HepG2 (cell line): ENCODE results near the gene PRH2. TPM values are rescaled to one million over a fixed set of nuclear protein-coding genes. Genes with fewer than 3 reads are reported as not detected.

Experiments used
- ATAC-seq: fragments of 200-7000 bp; cut with Tn5 transposase; 3 replicates; pipeline ENCODE4 v1.9.1; 2020; ENCODE audit warnings: mild to moderate bottlenecking, moderate library complexity
- BruUV-seq: library from RNA; stranded (reverse); fragments of 400-500 nt; replicated peaks from 2 replicates; lab custom pipeline; 2021; lab: Mats Ljungman, UMichigan
- CTCF ChIA-PET: fragments of 300-600 bp; formaldehyde crosslinking; extraction: SDS; loops from one replicate; lab custom pipeline; 2021; ENCODE audit warnings: low total read pairs, inconsistent platforms, low intra/inter-chr PET ratio; lab: Yijun Ruan, JAX
- POLR2A ChIA-PET: fragments of 350-600 bp; sonication (Branson Sonifier 250); formaldehyde crosslinking; loops from one replicate; lab custom pipeline; 2020; ENCODE audit warnings: antibody characterized with exemption, inconsistent platforms; lab: Yijun Ruan, JAX
- DNase-seq: peaks from one replicate; pipeline ENCODE4 v3.0.0-alpha.2; 2015; ENCODE audit warnings: low spot score
- FAIRE-seq: peaks from 3 replicates; lab custom pipeline; 2011; peaks lifted over from hg19 to GRCh38; lab: Jason Lieb, UNC
- H2AFZ ChIP-seq: one replicate; pipeline ENCODE4 v1.6.1; 2011; ENCODE audit warnings: low read length, inconsistent platforms
- H3K27ac ChIP-seq: fragments of 300-600 bp; 3 replicates; pipeline ENCODE4 v1.8.0; 2011; ENCODE audit warnings: mixed run types, mild to moderate bottlenecking, mixed read lengths, low read length, inconsistent platforms; ENCODE audit not compliant: insufficient read depth; ENCODE audit errors: extremely low read length
- H3K27me3 ChIP-seq, 2 experiments: fragments of 200-600 bp in 1 of 2; 2 replicates in 1 of 2; 3 replicates in 1 of 2; pipeline versions ENCODE4 v1.6.0 to v1.8.0; 2011; ENCODE audit warnings: low read length in 2 of 2, mild to moderate bottlenecking in 2 of 2, moderate library complexity in 2 of 2, inconsistent platforms in 1 of 2; ENCODE audit not compliant: insufficient read depth in 2 of 2, control insufficient read depth in 1 of 2
- H3K36me3 ChIP-seq, 2 experiments: fragments of 200-600 bp in 1 of 2; replicated peaks in 1 of 2; 2 replicates in 1 of 2; 3 replicates in 1 of 2; pipeline versions ENCODE4 v1.5.1 to v1.8.0; 2011; ENCODE audit warnings: low read length in 2 of 2, inconsistent platforms in 1 of 2; ENCODE audit not compliant: insufficient read depth in 2 of 2, control insufficient read depth in 1 of 2
- H3K4me1 ChIP-seq: 2 replicates; pipeline ENCODE4 v1.5.1; 2012; ENCODE audit warnings: low read length, inconsistent platforms; ENCODE audit not compliant: insufficient read depth
- H3K4me2 ChIP-seq: 2 replicates; pipeline ENCODE4 v1.6.0; 2011; ENCODE audit warnings: low read depth, low read length, inconsistent platforms
- H3K4me3 ChIP-seq, 3 experiments: fragments of 200-600 bp in 1 of 3; sonication (generic), shearing (Covaris generic) in 1 of 3; replicated peaks in 1 of 3; 2 replicates each; pipeline ENCODE4 v1.5.1; 2011 to 2016; ENCODE audit warnings: low read length in 3 of 3, inconsistent platforms in 2 of 3, low read depth in 2 of 3, mild to moderate bottlenecking in 2 of 3, control low read depth in 1 of 3, mixed read lengths in 1 of 3; ENCODE audit not compliant: insufficient read depth in 1 of 3
- H3K79me2 ChIP-seq: one replicate; pipeline ENCODE4 v1.6.1; 2011; ENCODE audit warnings: low read length, inconsistent platforms; ENCODE audit not compliant: insufficient read depth
- H3K9ac ChIP-seq: 2 replicates; pipeline ENCODE4 v1.6.0; 2011; ENCODE audit warnings: mild to moderate bottlenecking, low read depth, low read length, inconsistent platforms; ENCODE audit not compliant: insufficient read depth
- H3K9me3 ChIP-seq: 2 replicates; pipeline ENCODE4 v1.5.1; 2012; ENCODE audit warnings: mild to moderate bottlenecking, low read length
- H4K20me1 ChIP-seq: 2 replicates; pipeline ENCODE4 v1.6.0; 2011; ENCODE audit warnings: inconsistent platforms, mild to moderate bottlenecking, low read length, moderate library complexity; ENCODE audit not compliant: insufficient read depth
- ATF4 ChIP-seq, 2 experiments: fragments of 450-650 bp in 1 of 2; sonication (generic) in 1 of 2; formaldehyde crosslinking; IDR thresholded peaks; 2 replicates each; pipeline versions ENCODE4 v1.5.0 to v1.8.0; 2020 to 2022; ENCODE audit warnings: mild to moderate bottlenecking in 1 of 2, missing genetic modification reagents in 1 of 2
- BCL6 ChIP-seq: IDR thresholded peaks from 2 replicates; pipeline ENCODE4 v1.6.1; 2016; ENCODE audit warnings: missing genetic modification reagents, missing compliant biosample characterization
- EHMT2 ChIP-seq: fragments of 200-600 bp; sonication (generic); IDR thresholded peaks from 2 replicates; pipeline ENCODE4 v1.7.0; 2017; ENCODE audit warnings: antibody characterized with exemption, low read depth, low read length, borderline replicate concordance
- HDAC6 ChIP-seq: fragments of 200-600 bp; sonication (generic); IDR thresholded peaks from 2 replicates; pipeline ENCODE4 v1.7.0; 2017; ENCODE audit warnings: mild to moderate bottlenecking, antibody characterized with exemption, low read length, low read depth
- PAX8 ChIP-seq: sonication (generic); formaldehyde crosslinking; IDR thresholded peaks from 2 replicates; pipeline ENCODE4 v1.8.0; 2022; ENCODE audit warnings: mild to moderate bottlenecking, missing genetic modification reagents, borderline replicate concordance
- PREB ChIP-seq: sonication (generic); formaldehyde crosslinking; IDR thresholded peaks from 2 replicates; pipeline ENCODE4 v1.4.0; 2020; ENCODE audit warnings: missing genetic modification reagents
- RBM39 ChIP-seq: fragments of 200-400 bp; formaldehyde crosslinking; IDR thresholded peaks from one replicate; pipeline ENCODE4 v1.6.1; 2018; ENCODE audit warnings: antibody characterized with exemption, mild to moderate bottlenecking, low read depth, low read length; ENCODE audit not compliant: poor library complexity, severe bottlenecking
- SRY ChIP-seq: sonication (generic); formaldehyde crosslinking; IDR thresholded peaks from 2 replicates; pipeline ENCODE4 v1.8.0; 2022; ENCODE audit warnings: mild to moderate bottlenecking, missing genetic modification reagents
- STAG1 ChIP-seq: sonication (generic); formaldehyde crosslinking; IDR thresholded peaks from 2 replicates; pipeline ENCODE4 v1.4.0; 2020; ENCODE audit warnings: missing genetic modification reagents
- TAF1 ChIP-seq: sonication (generic); formaldehyde crosslinking; IDR thresholded peaks from 2 replicates; pipeline ENCODE4 v1.4.0; 2020; ENCODE audit warnings: missing genetic modification reagents
- ZMYM2 ChIP-seq: sonication (generic); formaldehyde crosslinking; IDR thresholded peaks from 2 replicates; pipeline ENCODE4 v1.8.0; 2022; ENCODE audit warnings: mild to moderate bottlenecking, missing genetic modification reagents
- ZMYM4 ChIP-seq: sonication (generic); formaldehyde crosslinking; IDR thresholded peaks from 2 replicates; pipeline ENCODE4 v1.8.1; 2023; ENCODE audit warnings: mild to moderate bottlenecking, missing genetic modification reagents
- ZNF292 ChIP-seq: sonication (generic); formaldehyde crosslinking; IDR thresholded peaks from 2 replicates; pipeline ENCODE4 v1.8.1; 2022; ENCODE audit warnings: mild to moderate bottlenecking, low read depth, missing genetic modification reagents, borderline replicate concordance
- ZNF33A ChIP-seq: sonication (generic); formaldehyde crosslinking; IDR thresholded peaks from 2 replicates; pipeline ENCODE4 v1.5.1; 2020; ENCODE audit warnings: missing genetic modification reagents, mild to moderate bottlenecking, moderate library complexity, borderline replicate concordance
- ZNF382 ChIP-seq: sonication (generic); formaldehyde crosslinking; IDR thresholded peaks from 2 replicates; pipeline ENCODE4 v1.5.0; 2020; ENCODE audit warnings: missing genetic modification reagents, mild to moderate bottlenecking, borderline replicate concordance
- ZNF616 ChIP-seq: sonication (generic); formaldehyde crosslinking; IDR thresholded peaks from 2 replicates; pipeline ENCODE4 v1.5.0; 2020; ENCODE audit warnings: low read depth, mild to moderate bottlenecking, missing genetic modification reagents
- WGBS: methylation state at CpG from one replicate; pipeline ENCODE4 v1.1.6; 2017; ENCODE audit warnings: low lambda C conversion rate; 5-methylcytosine and 5-hydroxymethylcytosine counted together
- in situ Hi-C: cut with HindIII; loops from 2 replicates; pipeline ENCODE4 v1.10.0; 2017; ENCODE audit warnings: low pct_unique_long_range_greater_than_20kb; ENCODE audit not compliant: extremely low pct_ligation_motif_present
- intact Hi-C: fragments of 100-400 bp; cut with micrococcal nuclease; formaldehyde crosslinking; loops from one replicate; pipeline ENCODE4 v1.10.0; 2022; ENCODE audit not compliant: unreplicated experiment
- polyA plus RNA-seq, 8 experiments: library from polyadenylated mRNA; depleted of rRNA in 3 of 8; stranded (reverse) in 7 of 8; unstranded in 1 of 8; fragments of >200 nt; fragmentation: Illumina TruSeq in 4 of 8; extraction: Trizol in 4 of 8; gene quantifications; 2 replicates each; pipeline versions ENCODE4 v1.2.1 to v1.2.3, GENCODE V29; 2011 to 2016; ENCODE audit warnings: low read depth in 4 of 8, missing spikeins in 1 of 8, mixed read lengths in 1 of 8; ENCODE audit not compliant: insufficient read depth in 1 of 8
- total RNA-seq, 5 experiments: library from RNA; depleted of rRNA; stranded (reverse); fragments of >200 nt; fragmentation: Illumina TruSeq; extraction: Trizol; gene quantifications; 2 replicates each; pipeline ENCODE4 v1.2.3, GENCODE V29; 2016; ENCODE audit warnings: low read depth in 1 of 5

The PRH2 gene
- total and polyA plus RNA-seq, 2 of the 13 experiments (the other 11 are each of a cell fraction or from before 2014, with no cell fraction given): 0.24 to 0.48 TPM

- BruUV-seq: no TSS peak
- H3K27me3 ChIP-seq: no peaks in the 10 kb centered on the region
- intact Hi-C loops (no loop called here), in situ Hi-C loops (no loop called here)
- ChIA-PET POLR2A (no interaction called here), CTCF (no interaction called here)
- no peaks in the 10 kb centered on the region for H3K36me3 ChIP-seq
- H3K4me2 ChIP-seq: no peak overlapping the region
- no peak for FAIRE-seq
- no peaks in the 10 kb centered on the region for H3K9me3 ChIP-seq
- H4K20me1 ChIP-seq: no peaks in the 10 kb centered on the region
- no peaks in the 10 kb centered on the region for H3K4me1 ChIP-seq
- DNase-seq: peak; percentile 6
- TF ChIP-seq STAG1 (peak; percentile 53), PREB (CRISPR knock-in tag) (no peak), TAF1 (CRISPR knock-in tag) (no peak)
- no peak overlapping the region for H3K27ac ChIP-seq
- no peak for ATAC-seq
- H3K9ac ChIP-seq: no peak overlapping the region
- no peak overlapping the region for H2AFZ ChIP-seq
- WGBS: 91% methylated on average over 2 of the region's 2 CpGs
- H3K79me2 ChIP-seq: peaks cover 6% of the 10 kb centered on the region
- H3K4me3 ChIP-seq: no peak overlapping the region
Measured at GRCh38 chr12:10959804-10960203, 30.8 kb downstream of the PRH2 start.

- no peak overlapping the region for H2AFZ ChIP-seq
- ChIA-PET POLR2A (no interaction called here), CTCF (no interaction called here)
- WGBS: 86% methylated on average over 4 of the region's 4 CpGs
- no peaks in the 10 kb centered on the region for H4K20me1 ChIP-seq
- no peak overlapping the region for H3K4me3 ChIP-seq
- no peak for TF ChIP-seq ZMYM2
- no peak for TF ChIP-seq HDAC6
- TF ChIP-seq ZNF382 (CRISPR knock-in tag): no peak
- TF ChIP-seq RBM39: no peak
- no peak for TF ChIP-seq BCL6 (CRISPR knock-in tag)
- no peak for TF ChIP-seq PAX8
- TF ChIP-seq EHMT2: no peak
- no peak for TF ChIP-seq ZNF33A
- TF ChIP-seq ZNF292: no peak
- no peak for TF ChIP-seq ZNF616
- TF ChIP-seq ATF4 (CRISPR knock-in tag; IDR thresholded peaks at IDR 0.05): no peak
- no peak for TF ChIP-seq SRY (CRISPR knock-in tag)
- TF ChIP-seq ZMYM4 (CRISPR knock-in tag): no peak
- ATAC-seq (no peak), DNase-seq (no peak), FAIRE-seq (no peak)
- H3K79me2 ChIP-seq: peaks cover 5% of the 10 kb centered on the region
- H3K9me3 ChIP-seq: no peaks in the 10 kb centered on the region
- no peak overlapping the region for H3K27ac ChIP-seq
- no peaks in the 10 kb centered on the region for H3K4me1 ChIP-seq
- BruUV-seq: no TSS peak
- H3K9ac ChIP-seq: no peak overlapping the region
- H3K27me3 ChIP-seq: no peaks in the 10 kb centered on the region
- intact Hi-C loops: no loop called here
- in situ Hi-C loops: no loop called here
- H3K4me2 ChIP-seq: no peak overlapping the region
- no peaks in the 10 kb centered on the region for H3K36me3 ChIP-seq
Measured at GRCh38 chr12:10960211-10960610, 31.2 kb downstream of the PRH2 start.
